ENCODE data around the gene UBA3.

The UBA3 gene

DNA sequence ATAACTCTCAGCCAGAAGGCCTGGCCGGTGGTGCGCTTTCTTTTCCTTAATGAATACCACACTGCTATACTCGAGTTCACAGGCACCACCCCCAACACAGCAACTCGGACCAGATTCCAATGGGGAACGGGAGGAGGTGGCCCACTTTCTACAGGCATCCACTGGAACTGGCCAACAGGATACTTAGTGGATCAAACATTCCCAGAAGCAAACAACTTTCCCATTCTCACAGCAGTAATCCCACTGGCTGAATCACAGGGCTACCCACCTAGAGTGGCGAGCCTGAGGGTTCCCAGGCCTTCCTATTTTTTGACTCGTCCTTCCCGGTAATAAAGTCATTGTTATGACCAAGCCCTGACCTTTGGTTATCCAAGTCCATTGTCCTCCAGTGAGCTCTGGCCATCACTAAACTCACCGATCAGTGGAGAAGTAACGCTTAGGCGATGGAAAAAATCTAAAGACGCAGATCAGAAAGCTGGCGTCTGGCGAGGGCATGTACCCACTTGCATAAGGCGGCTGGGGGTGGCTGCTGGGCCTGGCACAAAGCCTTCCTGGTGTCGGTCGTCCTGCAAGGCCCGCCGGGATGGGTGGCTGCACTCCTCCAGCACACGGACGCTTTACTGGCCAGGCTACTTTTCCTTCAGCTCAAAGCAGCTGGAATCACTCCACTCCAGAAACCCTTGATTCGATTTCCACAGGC, 67.9 kb downstream of the UBA3 start:
- no peak for DNase-seq (ENCODE audit: low read depth in 3 of 3)

DNA sequence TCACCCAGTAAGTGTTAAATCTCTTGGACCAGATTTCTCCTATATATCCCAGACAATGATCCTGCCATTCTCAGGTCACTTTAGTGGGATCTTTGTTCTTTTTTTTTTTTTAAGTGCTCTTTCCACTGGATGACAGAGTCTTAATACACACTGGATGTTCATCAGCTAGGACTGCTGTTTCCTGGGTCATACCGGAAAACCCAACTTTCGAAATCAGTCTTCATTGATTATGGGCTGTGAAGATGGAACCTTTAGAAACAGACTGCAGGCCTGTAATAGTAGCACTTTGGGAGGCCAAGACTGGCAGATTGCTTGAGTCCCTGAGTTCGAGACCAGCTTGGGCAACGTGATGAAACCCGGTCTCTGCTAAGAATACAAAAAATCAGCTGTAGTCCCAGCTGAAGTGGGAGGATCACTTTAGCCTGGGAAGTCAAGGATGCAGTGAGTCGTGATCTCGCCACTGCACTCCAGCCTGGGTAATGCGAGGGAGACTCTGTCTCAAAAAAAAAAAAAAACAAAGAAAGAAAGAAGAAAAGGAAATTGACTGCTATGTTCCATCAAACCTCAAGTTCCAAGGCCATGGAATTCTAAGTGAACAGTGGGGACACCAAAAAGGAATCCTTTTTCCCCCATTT, 69.0 kb downstream of the UBA3 start:
- DNase-seq (ENCODE audit: low read depth in 3 of 3): no peak

DNA sequence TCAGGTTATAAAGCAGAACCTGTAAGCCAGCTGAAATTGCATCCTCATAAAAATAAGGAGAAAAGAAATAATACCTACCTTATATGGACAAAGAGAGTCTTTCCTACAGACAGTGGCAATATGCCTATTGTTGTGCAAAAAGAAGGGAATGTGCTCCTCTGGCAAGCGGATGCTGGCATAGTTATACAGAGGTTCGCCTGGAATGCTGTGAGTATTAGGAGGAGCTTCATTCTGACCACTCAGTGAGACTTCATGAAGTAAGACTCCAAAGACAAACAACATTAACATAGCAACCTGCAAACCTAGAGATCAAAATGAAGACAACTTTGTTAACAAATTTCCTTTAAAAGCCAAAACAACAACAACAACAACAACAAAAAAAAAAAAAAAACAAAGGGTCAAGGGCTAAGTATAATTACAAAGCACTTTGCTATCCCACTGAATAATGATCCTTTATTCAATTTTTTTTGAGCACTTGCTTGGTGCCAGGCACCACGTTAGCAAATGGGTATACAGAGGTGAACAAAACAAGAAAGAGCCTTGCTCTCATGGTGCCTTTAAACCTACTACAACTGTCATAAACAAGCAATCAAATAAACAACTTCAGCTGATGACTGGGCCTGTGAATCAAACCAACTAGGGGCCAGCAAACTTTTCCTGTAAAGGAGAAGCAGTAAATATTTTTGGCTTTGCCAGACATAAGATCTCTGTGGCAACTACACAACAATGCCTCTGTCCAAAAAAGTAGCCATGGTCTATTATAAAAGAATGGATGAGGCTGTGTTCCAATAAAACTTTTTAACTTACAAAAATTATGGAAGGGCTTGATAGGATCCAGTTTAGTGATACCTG, 70.4 kb downstream of the UBA3 start:
- DNase-seq (ENCODE audit: low read depth in 3 of 3): no peak

DNA sequence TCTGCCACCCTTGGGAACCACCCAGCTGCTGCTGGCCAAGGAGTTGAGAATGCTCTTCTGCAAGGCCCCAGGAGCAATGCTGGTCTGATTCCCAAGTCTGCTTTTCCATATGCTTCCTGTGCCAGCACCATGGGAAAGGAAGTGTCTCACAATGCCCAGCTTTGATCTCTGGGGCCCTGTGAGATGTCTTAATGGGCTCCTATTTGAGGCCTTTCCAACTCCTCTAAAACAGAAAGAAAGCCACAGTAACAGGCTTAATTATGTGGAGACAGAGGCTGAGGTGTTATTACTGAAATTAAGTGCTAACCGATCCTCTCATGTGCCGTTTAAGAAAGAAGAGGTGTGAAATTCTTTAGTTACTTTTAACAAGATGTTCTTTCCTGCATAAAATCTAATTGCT, 71.2 kb downstream of the UBA3 start:
- DNase-seq (ENCODE audit: low read depth in 3 of 3): no peak

DNA sequence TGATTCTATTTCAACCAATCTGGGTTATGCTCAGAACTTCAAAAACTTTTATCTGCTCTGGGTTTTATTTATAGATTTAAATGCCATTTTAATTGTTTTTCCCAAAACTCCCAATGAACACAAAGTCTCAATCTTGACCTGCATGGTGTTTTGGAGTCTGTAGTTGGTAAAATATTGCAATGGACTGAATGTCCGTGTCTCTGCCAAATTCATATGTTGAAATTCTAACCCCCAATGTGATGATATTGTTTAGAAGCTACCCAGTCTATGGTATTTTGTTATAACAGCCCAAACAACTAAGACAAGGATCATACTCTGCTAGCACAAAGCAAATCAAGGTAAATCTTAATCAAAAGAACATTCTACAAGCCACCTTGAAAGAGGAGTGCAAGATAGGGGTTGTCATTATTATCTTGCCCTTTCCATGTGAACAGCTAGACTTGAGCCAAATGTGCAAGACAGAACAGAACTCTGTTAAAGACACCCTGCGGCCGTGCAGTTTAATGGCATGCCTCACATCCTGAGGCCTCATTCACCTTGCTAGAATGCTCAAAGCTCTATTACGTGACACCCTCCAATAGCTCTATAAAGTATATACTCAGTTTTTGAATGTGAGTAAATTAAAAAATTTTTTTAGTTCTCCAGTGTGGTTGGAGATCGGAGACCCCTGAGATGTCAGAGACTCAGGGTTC, 74.2 kb downstream of the UBA3 start:
- DNase-seq (ENCODE audit: low read depth in 3 of 3): no peak

DNA sequence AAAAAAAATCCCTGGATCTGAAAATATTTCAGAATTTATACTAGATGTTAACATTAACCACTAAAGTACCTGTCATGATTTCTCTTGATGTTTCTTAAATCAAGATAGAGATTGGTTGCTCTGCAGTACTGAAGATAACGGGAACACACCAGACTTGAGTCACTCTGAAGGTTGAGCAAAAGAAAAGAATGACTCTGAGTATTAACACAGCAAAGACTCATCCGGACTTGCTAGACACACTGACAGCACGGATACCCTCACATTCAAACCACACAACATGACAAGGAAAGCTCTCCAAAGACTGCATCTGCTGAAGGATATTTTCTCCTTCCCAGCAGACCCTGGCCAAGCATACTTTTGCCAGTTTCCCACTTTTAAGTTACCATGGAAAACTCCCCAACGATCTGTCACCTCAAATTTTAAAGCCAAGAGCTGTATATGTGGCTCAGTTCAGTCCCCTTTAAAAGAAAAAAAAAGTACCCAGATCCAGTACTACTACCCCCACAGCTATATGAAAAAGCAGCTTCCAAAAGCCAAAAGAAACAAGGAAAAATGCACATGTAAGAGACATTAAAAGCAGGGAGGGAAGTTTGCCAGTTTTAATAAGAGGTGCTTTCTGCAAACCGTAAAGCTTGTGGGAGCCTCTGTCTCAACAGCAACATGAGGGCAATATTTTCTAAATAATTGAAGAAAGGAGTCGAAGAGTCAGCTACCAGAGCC, 74.9 kb downstream of the UBA3 start:
- DNase-seq (ENCODE audit: low read depth in 3 of 3): no peak

All from stimulated activated CD4-positive, alpha-beta T cell treated with anti-CD3 and anti-CD28 coated beads, TNF-alpha, amount 100 ng/mL, for 48 hours (primary cell).